GM12878 (cell line): Measurements from ENCODE around the gene RBPJL. TPM values are rescaled to one million over a fixed set of nuclear protein-coding genes. Genes with fewer than 3 reads are reported as not detected.

ENCODE experiments used
- ATAC-seq: fragments of 200-7000 bp; cut with Tn5 transposase; 3 replicates; pipeline ENCODE4 v1.9.1; 2020; ENCODE audit warnings: mild to moderate bottlenecking, moderate library complexity
- BruUV-seq: library from RNA; stranded (reverse); fragments of 400-500 nt; replicated peaks from 2 replicates; lab custom pipeline; 2021; lab: Mats Ljungman, UMichigan
- CTCF ChIA-PET: fragments of 300-600 bp; sonication (Branson Sonifier 250); formaldehyde crosslinking; extraction: SDS; loops from one replicate; lab custom pipeline; 2021; ENCODE audit warnings: inconsistent platforms; lab: Yijun Ruan, JAX
- POLR2A ChIA-PET: fragments of 350-600 bp; formaldehyde crosslinking; extraction: SDS; loops from one replicate; lab custom pipeline; 2021; ENCODE audit warnings: inconsistent platforms; lab: Charles Lee
- RAD21 ChIA-PET: fragments of 300-600 bp; sonication (Branson Sonifier 250); formaldehyde crosslinking; loops from one replicate; lab custom pipeline; 2023; ENCODE audit warnings: antibody characterized with exemption; ENCODE audit not compliant: unreplicated experiment; lab: Charles Lee
- SMC1A ChIA-PET: fragments of 300-600 bp; sonication (Branson Sonifier 250); formaldehyde crosslinking; loops from one replicate; lab custom pipeline; 2023; ENCODE audit not compliant: unreplicated experiment, uncharacterized antibody; lab: Charles Lee
- DNase-seq: peaks from one replicate; pipeline ENCODE4 v3.0.0-alpha.2; 2011; ENCODE audit warnings: low read depth, low spot score
- FAIRE-seq: peaks from 3 replicates; lab custom pipeline; 2011; peaks lifted over from hg19 to GRCh38; lab: Jason Lieb, UNC
- H2AFZ ChIP-seq: 2 replicates; pipeline ENCODE4 v1.6.0; 2011; ENCODE audit warnings: low read depth, low read length, control low read depth; ENCODE audit not compliant: control insufficient read depth
- H3K27ac ChIP-seq: 2 replicates; pipeline ENCODE4 v1.5.1; 2011; ENCODE audit warnings: control low read depth; ENCODE audit not compliant: control insufficient read depth, insufficient read depth
- H3K27me3 ChIP-seq, 2 experiments: replicated peaks in 1 of 2; 2 replicates each; pipeline versions ENCODE4 v1.6.0 to v1.6.1; 2011; ENCODE audit warnings: low read length in 1 of 2; ENCODE audit not compliant: control insufficient read depth in 2 of 2, insufficient read depth in 2 of 2
- H3K36me3 ChIP-seq, 2 experiments: 2 replicates each; pipeline ENCODE4 v1.5.1; 2011; ENCODE audit warnings: low read length in 1 of 2; ENCODE audit not compliant: control insufficient read depth in 2 of 2, insufficient read depth in 2 of 2
- H3K4me1 ChIP-seq: 2 replicates; pipeline ENCODE4 v1.6.1; 2011; ENCODE audit warnings: mild to moderate bottlenecking, low read length, moderate library complexity, mixed read lengths; ENCODE audit not compliant: control insufficient read depth, insufficient read depth
- H3K4me2 ChIP-seq: 2 replicates; pipeline ENCODE4 v1.6.0; 2011; ENCODE audit warnings: control low read depth; ENCODE audit not compliant: control insufficient read depth, insufficient read depth
- H3K4me3 ChIP-seq: fragments of 200-600 bp; sonication (generic); 2 replicates; pipeline ENCODE4 v1.5.1; 2016
- H3K79me2 ChIP-seq: 2 replicates; pipeline ENCODE4 v1.6.0; 2011; ENCODE audit warnings: low read length; ENCODE audit not compliant: control insufficient read depth, insufficient read depth
- H3K9ac ChIP-seq: 2 replicates; pipeline ENCODE4 v1.8.0; 2011; ENCODE audit warnings: low read length, control low read depth, mixed read lengths; ENCODE audit not compliant: control insufficient read depth, insufficient read depth
- H3K9me3 ChIP-seq: replicated peaks from 3 replicates; pipeline ENCODE4 v1.5.1; 2011; ENCODE audit warnings: mild to moderate bottlenecking, low read length; ENCODE audit not compliant: control insufficient read depth, insufficient read depth
- H4K20me1 ChIP-seq: 2 replicates; pipeline ENCODE4 v1.6.0; 2011; ENCODE audit not compliant: control insufficient read depth, insufficient read depth
- BACH1 ChIP-seq: fragments of 450-650 bp; IDR thresholded peaks from 2 replicates; pipeline ENCODE4 v1.6.1; 2017; ENCODE audit warnings: mild to moderate bottlenecking, borderline replicate concordance
- FOXK2 ChIP-seq: fragments of 450-650 bp; IDR thresholded peaks from 2 replicates; pipeline ENCODE4 v1.6.1; 2017; ENCODE audit warnings: mild to moderate bottlenecking, moderate library complexity
- WGBS: methylation state at CpG from one replicate; pipeline ENCODE4 v1.1.6; 2016; ENCODE audit warnings: low lambda C conversion rate; ENCODE audit not compliant: insufficient replicate concordance, insufficient coverage; ENCODE audit errors: missing lambda C conversion rate; 5-methylcytosine and 5-hydroxymethylcytosine counted together
- in situ Hi-C: fragments of 300-500 bp; cut with MboI; formaldehyde crosslinking; loops from 9 replicates; pipeline ENCODE4 v1.14.3; 2018; ENCODE audit warnings: mixed read lengths
- intact Hi-C: fragments of 100-400 bp; cut with micrococcal nuclease; formaldehyde crosslinking; loops from one replicate; pipeline ENCODE4 v1.14.2; 2022; ENCODE audit not compliant: unreplicated experiment
- polyA plus RNA-seq, 11 experiments: library from polyadenylated mRNA; depleted of rRNA in 4 of 11; unstranded in 6 of 11; stranded (reverse) in 5 of 11; fragments of >200 nt; fragmentation: Nextera tagmentation in 4 of 11; fragmentation: Illumina TruSeq in 1 of 11; extraction: Ambion mirVana in 4 of 11; extraction: Trizol in 1 of 11; gene quantifications; 1 replicate in 1 of 11; 2 replicates in 10 of 11; pipeline versions ENCODE4 v1.2.1 to v1.2.3, GENCODE V29; 2011 to 2016; ENCODE audit warnings: inconsistent platforms in 2 of 11, missing spikeins in 2 of 11, low read depth in 1 of 11
- total RNA-seq, 4 experiments: library from RNA; depleted of rRNA in 3 of 4; stranded (reverse); fragments of >200 nt in 3 of 4; fragmentation: Illumina TruSeq in 1 of 4; extraction: Trizol in 1 of 4; gene quantifications; 2 replicates each; pipeline versions ENCODE4 v1.2.1 to v1.2.3, GENCODE V29; 2013 to 2021
- TF ChIP-seq, protein P1 (sequence below): fragments of 450-650 bp; IDR thresholded peaks from 2 replicates; pipeline ENCODE4 v1.6.1; 2017; ENCODE audit warnings: mild to moderate bottlenecking
- TF ChIP-seq, protein P2 (sequence below): fragments of 450-650 bp; IDR thresholded peaks from 2 replicates; pipeline ENCODE4 v1.6.1; 2017; ENCODE audit warnings: antibody characterized with exemption, mild to moderate bottlenecking, moderate library complexity
- TF ChIP-seq, protein P3 (sequence below), 3 experiments: IDR thresholded peaks in 2 of 3; conservative IDR thresholded peaks in 1 of 3; 2 replicates each; pipeline ENCODE4 v1.5.1; 2011; ENCODE audit warnings: low read depth in 3 of 3, low read length in 3 of 3, mild to moderate bottlenecking in 3 of 3, control low read depth in 2 of 3, moderate library complexity in 2 of 3, inconsistent platforms in 1 of 3, mixed read lengths in 1 of 3; ENCODE audit not compliant: control insufficient read depth in 2 of 3, insufficient read depth in 1 of 3; ENCODE audit errors: extremely low read depth in 1 of 3

RBPJL gene
- total and polyA plus RNA-seq, 10 of the 15 experiments (the other 5 are each of a cell fraction or from before 2014, with no cell fraction given) = 0.18 TPM; not detected in 9

DNA sequence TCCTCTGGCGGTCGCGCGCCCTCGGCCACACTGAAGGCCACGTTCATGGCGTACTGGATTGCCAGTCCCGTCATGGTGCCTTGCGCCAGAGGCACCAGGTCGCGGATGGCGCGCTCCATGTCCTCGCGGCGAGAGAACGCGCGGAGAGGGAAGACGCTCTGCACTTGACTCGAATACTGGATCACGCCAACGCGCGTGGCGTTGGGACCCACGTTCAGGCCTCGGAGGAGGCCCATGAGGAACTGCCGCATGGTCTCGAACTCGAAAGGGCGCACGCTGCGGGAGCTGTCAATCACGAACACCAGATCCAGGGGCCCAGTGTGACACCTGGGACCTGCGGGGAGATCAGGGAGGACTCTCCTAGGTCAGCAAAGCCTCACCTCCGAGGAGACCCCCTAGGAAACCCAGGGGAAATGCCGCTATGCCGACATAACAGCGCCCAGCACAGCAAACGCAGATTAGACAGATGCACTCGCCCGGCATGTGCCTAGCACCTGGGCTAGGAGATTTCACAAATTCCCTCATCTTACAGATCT lies 2.1 kb upstream of the RBPJL start:
- Histone ChIP-seq H3K9me3 (no peaks in the 10 kb centered on the region), H3K9ac (no peak overlapping the region), H3K4me1 (peaks cover 6% of the 10 kb centered on the region; the same call in 1 of the 2 replicates), H3K4me2 (no peak overlapping the region), H3K79me2 (no peaks in the 10 kb centered on the region), H3K4me3 (no peak overlapping the region), H3K36me3 (no peaks in the 10 kb centered on the region), H4K20me1 (no peaks in the 10 kb centered on the region), H3K27ac (no peak overlapping the region), H3K27me3 (peaks cover 0 to 11% of the 10 kb centered on the region in 2 experiments; a peak in 1 of 4 replicates), H2AFZ (no peak overlapping the region)
- RAD21 ChIA-PET = no interaction called here
- WGBS = 88% methylated on average over 43 of the region's 43 CpGs
- POLR2A ChIA-PET = no interaction called here
- no peak for DNase-seq
- SMC1A ChIA-PET = interaction anchor here (0.9 kb wide), 1 partner anchor 143 kb away, joined by 3 read pairs; no protein-coding TSS in a partner anchor
- TF ChIP-seq, protein P1, sequence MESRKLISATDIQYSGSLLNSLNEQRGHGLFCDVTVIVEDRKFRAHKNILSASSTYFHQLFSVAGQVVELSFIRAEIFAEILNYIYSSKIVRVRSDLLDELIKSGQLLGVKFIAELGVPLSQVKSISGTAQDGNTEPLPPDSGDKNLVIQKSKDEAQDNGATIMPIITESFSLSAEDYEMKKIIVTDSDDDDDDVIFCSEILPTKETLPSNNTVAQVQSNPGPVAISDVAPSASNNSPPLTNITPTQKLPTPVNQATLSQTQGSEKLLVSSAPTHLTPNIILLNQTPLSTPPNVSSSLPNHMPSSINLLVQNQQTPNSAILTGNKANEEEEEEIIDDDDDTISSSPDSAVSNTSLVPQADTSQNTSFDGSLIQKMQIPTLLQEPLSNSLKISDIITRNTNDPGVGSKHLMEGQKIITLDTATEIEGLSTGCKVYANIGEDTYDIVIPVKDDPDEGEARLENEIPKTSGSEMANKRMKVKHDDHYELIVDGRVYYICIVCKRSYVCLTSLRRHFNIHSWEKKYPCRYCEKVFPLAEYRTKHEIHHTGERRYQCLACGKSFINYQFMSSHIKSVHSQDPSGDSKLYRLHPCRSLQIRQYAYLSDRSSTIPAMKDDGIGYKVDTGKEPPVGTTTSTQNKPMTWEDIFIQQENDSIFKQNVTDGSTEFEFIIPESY = 0 out of 2 replicates have a peak, but pooled peaks have one; percentile 24
- TF ChIP-seq BACH1 = no peak
- CTCF ChIA-PET = interaction anchor here (0.7 to 4.1 kb wide), 7 partner anchors 12 to 466 kb away, joined by 3 to 53 read pairs (median 4); no protein-coding TSS in a partner anchor
- BruUV-seq = no TSS peak
- in situ Hi-C loops (no loop called here), intact Hi-C loops (no loop called here)
- ATAC-seq = no peak
- no peak for FAIRE-seq

DNA sequence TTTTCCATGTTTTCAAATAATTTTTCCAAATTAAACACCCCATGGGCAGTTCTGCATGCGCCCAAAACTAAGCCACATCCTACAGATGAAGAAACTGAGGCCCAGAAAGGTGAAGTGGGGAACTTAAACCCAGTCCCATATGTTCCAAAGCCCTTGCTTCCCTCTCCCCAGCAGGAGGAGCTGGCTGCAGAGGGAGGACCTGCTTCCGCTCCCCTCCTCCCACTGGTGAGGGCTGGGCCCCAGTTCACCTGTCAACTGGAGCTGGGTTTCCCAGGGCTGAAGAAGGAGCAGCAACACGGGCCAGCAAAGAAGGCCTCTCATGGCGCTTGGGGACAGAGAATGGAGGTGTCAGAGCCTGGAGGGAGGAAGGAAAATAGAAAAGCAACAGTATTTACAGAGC lies 1.4 kb upstream of the RBPJL start:
- in situ Hi-C loops (no loop called here), intact Hi-C loops (no loop called here)
- WGBS = 0% methylated on average over 4 of the region's 4 CpGs
- H3K4me1 ChIP-seq = peaks cover 6% of the 10 kb centered on the region; the same call in 1 of the 2 replicates
- DNase-seq (no peak), FAIRE-seq (no peak), ATAC-seq (no peak)
- TF ChIP-seq, protein P2, sequence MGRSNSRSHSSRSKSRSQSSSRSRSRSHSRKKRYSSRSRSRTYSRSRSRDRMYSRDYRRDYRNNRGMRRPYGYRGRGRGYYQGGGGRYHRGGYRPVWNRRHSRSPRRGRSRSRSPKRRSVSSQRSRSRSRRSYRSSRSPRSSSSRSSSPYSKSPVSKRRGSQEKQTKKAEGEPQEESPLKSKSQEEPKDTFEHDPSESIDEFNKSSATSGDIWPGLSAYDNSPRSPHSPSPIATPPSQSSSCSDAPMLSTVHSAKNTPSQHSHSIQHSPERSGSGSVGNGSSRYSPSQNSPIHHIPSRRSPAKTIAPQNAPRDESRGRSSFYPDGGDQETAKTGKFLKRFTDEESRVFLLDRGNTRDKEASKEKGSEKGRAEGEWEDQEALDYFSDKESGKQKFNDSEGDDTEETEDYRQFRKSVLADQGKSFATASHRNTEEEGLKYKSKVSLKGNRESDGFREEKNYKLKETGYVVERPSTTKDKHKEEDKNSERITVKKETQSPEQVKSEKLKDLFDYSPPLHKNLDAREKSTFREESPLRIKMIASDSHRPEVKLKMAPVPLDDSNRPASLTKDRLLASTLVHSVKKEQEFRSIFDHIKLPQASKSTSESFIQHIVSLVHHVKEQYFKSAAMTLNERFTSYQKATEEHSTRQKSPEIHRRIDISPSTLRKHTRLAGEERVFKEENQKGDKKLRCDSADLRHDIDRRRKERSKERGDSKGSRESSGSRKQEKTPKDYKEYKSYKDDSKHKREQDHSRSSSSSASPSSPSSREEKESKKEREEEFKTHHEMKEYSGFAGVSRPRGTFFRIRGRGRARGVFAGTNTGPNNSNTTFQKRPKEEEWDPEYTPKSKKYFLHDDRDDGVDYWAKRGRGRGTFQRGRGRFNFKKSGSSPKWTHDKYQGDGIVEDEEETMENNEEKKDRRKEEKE = no peak
- TF ChIP-seq, protein P3, sequence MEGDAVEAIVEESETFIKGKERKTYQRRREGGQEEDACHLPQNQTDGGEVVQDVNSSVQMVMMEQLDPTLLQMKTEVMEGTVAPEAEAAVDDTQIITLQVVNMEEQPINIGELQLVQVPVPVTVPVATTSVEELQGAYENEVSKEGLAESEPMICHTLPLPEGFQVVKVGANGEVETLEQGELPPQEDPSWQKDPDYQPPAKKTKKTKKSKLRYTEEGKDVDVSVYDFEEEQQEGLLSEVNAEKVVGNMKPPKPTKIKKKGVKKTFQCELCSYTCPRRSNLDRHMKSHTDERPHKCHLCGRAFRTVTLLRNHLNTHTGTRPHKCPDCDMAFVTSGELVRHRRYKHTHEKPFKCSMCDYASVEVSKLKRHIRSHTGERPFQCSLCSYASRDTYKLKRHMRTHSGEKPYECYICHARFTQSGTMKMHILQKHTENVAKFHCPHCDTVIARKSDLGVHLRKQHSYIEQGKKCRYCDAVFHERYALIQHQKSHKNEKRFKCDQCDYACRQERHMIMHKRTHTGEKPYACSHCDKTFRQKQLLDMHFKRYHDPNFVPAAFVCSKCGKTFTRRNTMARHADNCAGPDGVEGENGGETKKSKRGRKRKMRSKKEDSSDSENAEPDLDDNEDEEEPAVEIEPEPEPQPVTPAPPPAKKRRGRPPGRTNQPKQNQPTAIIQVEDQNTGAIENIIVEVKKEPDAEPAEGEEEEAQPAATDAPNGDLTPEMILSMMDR (IDR thresholded peaks at IDR 0.05 in 2 of 3, conservative IDR thresholded peaks at IDR 0.05 in 1 of 3; ENCODE audit: control insufficient read depth in 2 of 3, extremely low read depth in 1 of 3, insufficient read depth in 1 of 3, low read depth in 3 of 3, low read length in 3 of 3) = 0 out of 6 replicates have a peak, but pooled peaks of 1 of the 3 experiments have one; percentile 2
- no peak for TF ChIP-seq FOXK2
- ChIA-PET POLR2A (no interaction called here), RAD21 (interaction anchor here (0.7 kb wide), 1 partner anchor 13 kb away, joined by 3 read pairs; no protein-coding TSS in a partner anchor), SMC1A (no interaction called here), CTCF (interaction anchor here (0.6 to 1.4 kb wide), 10 partner anchors 9 to 802 kb away, joined by 3 to 9 read pairs (median 3); no protein-coding TSS in a partner anchor)
- no peak overlapping the region for H3K27ac ChIP-seq
- no peaks in the 10 kb centered on the region for H3K9me3 ChIP-seq
- peaks cover 0 to 11% of the 10 kb centered on the region in 2 experiments; a peak in 1 of 4 replicates for H3K27me3 ChIP-seq
- no peak overlapping the region for H2AFZ ChIP-seq
- no peak overlapping the region for H3K4me2 ChIP-seq
- no peaks in the 10 kb centered on the region for H4K20me1 ChIP-seq
- H3K36me3 ChIP-seq = no peaks in the 10 kb centered on the region
- no peak overlapping the region for H3K4me3 ChIP-seq
- no peaks in the 10 kb centered on the region for H3K79me2 ChIP-seq
- H3K9ac ChIP-seq = no peak overlapping the region
- no TSS peak for BruUV-seq
